GM23248 (cell line): Measurements from ENCODE around the gene TMEM39B.

Experiments
- EZH2 ChIP-seq: fragments of 200-600 bp; sonication (generic); IDR thresholded peaks from 2 replicates; pipeline ENCODE4 v1.6.1; 2018; ENCODE audit warnings: antibody characterized with exemption, mild to moderate bottlenecking; ENCODE audit not compliant: insufficient read depth, poor library complexity, severe bottlenecking
- EZH2phosphoT487 ChIP-seq: fragments of 200-600 bp; sonication (generic); IDR thresholded peaks from 2 replicates; pipeline ENCODE4 v1.6.1; 2018; ENCODE audit warnings: antibody characterized with exemption, moderate library complexity, mild to moderate bottlenecking, low read depth; ENCODE audit not compliant: insufficient read depth

- no peak for TF ChIP-seq EZH2
- no peak for TF ChIP-seq EZH2phosphoT487
These were observed 749 bp upstream of the TMEM39B start for GRCh38 chr1:32071758-32072621.
